Endodermal cell (in vitro differentiated cells): Measurements from ENCODE around the gene TNFRSF4. TPM values are rescaled to one million over a fixed set of nuclear protein-coding genes. Genes with fewer than 3 reads are reported as not detected.

Experiments used
- DNase-seq: peaks from one replicate; pipeline ENCODE4 v3.0.0-alpha.2; 2017
- H3K27ac ChIP-seq: 2 replicates; pipeline ENCODE4 v1.5.1; 2013; ENCODE audit warnings: mild to moderate bottlenecking, low read depth, low read length, moderate library complexity
- H3K27me3 ChIP-seq: 2 replicates; pipeline ENCODE4 v1.6.1; 2013; ENCODE audit warnings: mild to moderate bottlenecking, low read length, moderate library complexity; ENCODE audit not compliant: insufficient read depth, control insufficient read depth, poor library complexity, severe bottlenecking
- H3K36me3 ChIP-seq: 2 replicates; pipeline ENCODE4 v1.7.0; 2013; ENCODE audit warnings: mild to moderate bottlenecking, low read length, moderate library complexity; ENCODE audit not compliant: control insufficient read depth, insufficient read depth
- H3K4me1 ChIP-seq: one replicate; pipeline ENCODE4 v1.7.0; 2013; ENCODE audit warnings: low read length; ENCODE audit not compliant: control insufficient read depth, insufficient read depth
- H3K4me3 ChIP-seq: 2 replicates; pipeline ENCODE4 v1.5.1; 2013; ENCODE audit warnings: mild to moderate bottlenecking, low read length, moderate library complexity
- H3K9ac ChIP-seq: 2 replicates; pipeline ENCODE4 v1.6.1; 2013; ENCODE audit warnings: mild to moderate bottlenecking, low read length, moderate library complexity; ENCODE audit not compliant: poor library complexity, severe bottlenecking; ENCODE audit errors: extremely low read depth
- H3K9me3 ChIP-seq: 2 replicates; pipeline ENCODE4 v1.6.1; 2013; ENCODE audit warnings: mild to moderate bottlenecking, low read length, moderate library complexity; ENCODE audit not compliant: control insufficient read depth
- H3K27ac Mint-ChIP-seq: 2 replicates; pipeline ENCODE4 v1.8.0; 2020; ENCODE audit warnings: mixed read lengths
- H3K27me3 Mint-ChIP-seq: 2 replicates; pipeline ENCODE4 v1.8.0; 2021; ENCODE audit warnings: mild to moderate bottlenecking, mixed read lengths; ENCODE audit not compliant: insufficient read depth
- H3K36me3 Mint-ChIP-seq: 2 replicates; pipeline ENCODE4 v1.8.0; 2020; ENCODE audit warnings: low read depth, mixed read lengths
- H3K4me1 Mint-ChIP-seq: 2 replicates; pipeline ENCODE4 v1.8.0; 2020; ENCODE audit warnings: mixed read lengths
- H3K4me3 Mint-ChIP-seq: 2 replicates; pipeline ENCODE4 v1.8.0; 2020; ENCODE audit warnings: mild to moderate bottlenecking, moderate library complexity, mixed read lengths
- H3K9me3 Mint-ChIP-seq: 2 replicates; pipeline ENCODE4 v1.8.0; 2020; ENCODE audit warnings: mild to moderate bottlenecking, mixed read lengths
- CTCF ChIP-seq: fragments of 200-600 bp; sonication (generic); conservative IDR thresholded peaks from 2 replicates; pipeline ENCODE4 v1.5.0; 2021; ENCODE audit warnings: antibody characterized with exemption, mild to moderate bottlenecking
- WGBS, 2 experiments: methylation state at CpG; one replicate each; pipeline versions ENCODE4 v1.1.5 to v1.1.7; 2013; ENCODE audit warnings: missing lambda C conversion rate in 2 of 2, mixed read lengths in 1 of 2; ENCODE audit not compliant: insufficient coverage in 1 of 2, insufficient read length in 1 of 2; 5-methylcytosine and 5-hydroxymethylcytosine counted together
- total RNA-seq, 2 donors: library from RNA; stranded (reverse); fragmentation: NEBNext Ultra II Directional in 1 of 2; extraction: Animal tissue kit (Norgen Biotek cat#: 25700) in 1 of 2; gene quantifications; 2 replicates in 1 of 2; 3 replicates in 1 of 2; pipeline ENCODE4 v1.2.1, GENCODE V29; 2021

Gene TNFRSF4
- total RNA-seq, 2 donors from 2014 or later: 0.20 TPM; not detected in 1

DNA sequence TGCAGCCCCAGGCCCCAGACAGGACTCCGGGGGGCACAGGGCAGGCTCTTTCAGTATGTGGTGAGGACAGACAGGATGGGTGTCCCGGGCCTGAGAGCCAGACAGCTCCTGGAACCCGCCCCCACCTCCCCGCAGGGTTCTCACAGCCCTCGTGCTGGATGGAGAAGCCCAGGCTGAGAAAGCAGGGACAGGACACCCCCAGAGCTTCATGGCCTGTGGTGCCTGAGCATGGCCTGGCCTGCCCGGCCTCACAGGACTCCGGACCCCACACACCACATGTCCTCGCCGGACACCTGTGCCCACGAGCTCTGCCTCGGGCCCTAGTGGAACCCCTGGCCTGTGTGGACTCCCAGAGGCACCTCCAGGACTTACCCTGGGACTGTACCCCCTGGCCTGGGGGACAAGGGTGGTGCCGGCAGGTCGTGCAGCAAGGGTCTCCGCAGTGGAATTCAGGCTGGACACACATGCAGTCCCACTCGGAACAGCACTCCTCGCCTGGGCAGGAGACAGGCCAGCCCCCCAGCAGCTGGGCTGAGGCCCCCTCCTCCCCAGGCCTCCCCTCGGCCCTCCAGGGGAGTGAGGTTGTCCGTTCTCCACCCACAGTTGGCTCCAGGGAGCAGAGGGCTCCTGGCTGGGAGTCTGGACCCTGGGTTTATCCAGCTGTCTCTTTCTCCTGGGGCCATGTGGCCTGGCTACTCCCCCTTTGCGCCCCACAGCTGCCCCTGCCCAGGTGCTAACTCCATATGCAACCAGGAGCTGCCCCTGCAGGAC is 8.8 kb downstream of the TNFRSF4 start:
- Histone ChIP-seq H3K36me3 (no peaks in the 10 kb centered on the region), H3K4me3 (no peak overlapping the region), H3K27me3 (peaks cover 34% of the 10 kb centered on the region), H3K27ac (no peak overlapping the region), H3K4me1 (no peaks in the 10 kb centered on the region), H3K9ac (no peak overlapping the region), H3K9me3 (no peaks in the 10 kb centered on the region)
- no peaks in the 10 kb centered on the region for H3K4me1 Mint-ChIP-seq
- no peak for DNase-seq
- no peak overlapping the region for H3K27ac Mint-ChIP-seq
- no peak for TF ChIP-seq CTCF
- no peak overlapping the region for H3K4me3 Mint-ChIP-seq
- no peaks in the 10 kb centered on the region for H3K36me3 Mint-ChIP-seq
- H3K27me3 Mint-ChIP-seq: peaks cover 1% of the 10 kb centered on the region
- WGBS, 2 experiments: 90% methylated on average over 14 to 19 of the region's 19 CpGs
- H3K9me3 Mint-ChIP-seq: no peaks in the 10 kb centered on the region

- no peak overlapping the region for H3K27ac Mint-ChIP-seq
These were observed 9.5 kb downstream of the TNFRSF4 start for GRCh38 chr1:1204425-1204920.

More at GRCh38 chr1:1204425-1204920, 9.5 kb downstream of the TNFRSF4 start:
- Mint-ChIP-seq H3K4me3 (no peak overlapping the region), H3K27me3 (peaks cover 1% of the 10 kb centered on the region), H3K36me3 (no peaks in the 10 kb centered on the region), H3K9me3 (no peaks in the 10 kb centered on the region), H3K4me1 (no peaks in the 10 kb centered on the region)
- H3K4me1 ChIP-seq: no peaks in the 10 kb centered on the region
- H3K27ac ChIP-seq: no peak overlapping the region
- peaks cover 36% of the 10 kb centered on the region for H3K27me3 ChIP-seq
- no peak for TF ChIP-seq CTCF
- no peak overlapping the region for H3K4me3 ChIP-seq
- H3K9me3 ChIP-seq: no peaks in the 10 kb centered on the region
- no peak overlapping the region for H3K9ac ChIP-seq
- WGBS, 2 experiments: 88 to 100% methylated on average over 2 to 7 of the region's 8 CpGs
- H3K36me3 ChIP-seq: no peaks in the 10 kb centered on the region
- DNase-seq: no peak
